Upper lobe of left lung (tissue), 6 donors: ENCODE measurements around the gene SLC2A10. TPM values are rescaled to one million over a fixed set of nuclear protein-coding genes. Genes with fewer than 3 reads are reported as not detected.

Experiments
- ATAC-seq, 2 donors: fragments of 200-7000 bp; cut with Tn5 transposase; one replicate each; pipeline ENCODE4 v1.9.1; 2022; ENCODE audit warnings: mild to moderate bottlenecking in 2 of 2, moderate library complexity in 2 of 2; ENCODE audit not compliant: low FRiP score in 2 of 2
- DNase-seq, 2 donors: peaks; one replicate each; pipeline ENCODE4 v3.0.0-alpha.2; 2019 to 2020
- H3K27ac ChIP-seq, 4 donors: fragments of 200-600 bp; sonication (generic); one replicate each; pipeline ENCODE4 v1.5.1; 2016 to 2019
- H3K27me3 ChIP-seq, 4 donors: fragments of 200-600 bp; sonication (generic); one replicate each; pipeline ENCODE4 v1.5.1; 2017 to 2019
- H3K36me3 ChIP-seq, 4 donors: fragments of 200-600 bp; sonication (generic); one replicate each; pipeline ENCODE4 v1.5.1; 2016 to 2019
- H3K4me1 ChIP-seq, 4 donors: fragments of 200-600 bp; sonication (generic); one replicate each; pipeline ENCODE4 v1.5.1; 2018 to 2019
- H3K4me3 ChIP-seq, 4 donors: fragments of 200-600 bp; sonication (generic); one replicate each; pipeline ENCODE4 v1.5.1; 2017 to 2019; ENCODE audit warnings: mild to moderate bottlenecking in 2 of 4, moderate library complexity in 1 of 4
- H3K9me3 ChIP-seq, 4 donors: fragments of 200-600 bp; sonication (generic); one replicate each; pipeline ENCODE4 v1.5.1; 2018 to 2019
- EP300 ChIP-seq, 4 donors: sonication (generic); formaldehyde crosslinking; IDR thresholded peaks; one replicate each; pipeline ENCODE4 v1.5.1; 2017; ENCODE audit warnings: antibody characterized with exemption in 4 of 4, control low read depth in 2 of 4
- POLR2A ChIP-seq, 4 donors: fragments of 450-650 bp; IDR thresholded peaks; one replicate each; pipeline ENCODE4 v1.5.1; 2016 to 2017; ENCODE audit warnings: antibody characterized with exemption in 4 of 4, mild to moderate bottlenecking in 2 of 4
- POLR2AphosphoS5 ChIP-seq, 2 donors: sonication (generic); formaldehyde crosslinking; IDR thresholded peaks; one replicate each; pipeline ENCODE4 v1.5.1; 2017; ENCODE audit warnings: antibody characterized with exemption in 2 of 2
- WGBS, 2 donors: methylation state at CpG; one replicate each; pipeline ENCODE4 v1.1.5; 2017 to 2018; 5-methylcytosine and 5-hydroxymethylcytosine counted together
- total RNA-seq, 6 donors: library from RNA; depleted of rRNA in 4 of 6; stranded (reverse); fragments of >200 nt in 4 of 6; gene quantifications; one replicate each; pipeline versions ENCODE4 v1.1.0 to v1.2.1, GENCODE V29; 2016 to 2021
- TF ChIP-seq, protein P1 (sequence below), 6 experiments: fragments of 450-650 bp in 4 of 6; fragments of 200-600 bp in 2 of 6; sonication (generic) in 2 of 6; IDR thresholded peaks; one replicate each; pipeline ENCODE4 v1.5.1; 2016 to 2019; ENCODE audit warnings: antibody characterized with exemption in 6 of 6
- donor health status: DM: no; HTN: no; CAD: no; lungs with moderate emphysema.
- donor health status: DM: no; HTN: yes; CAD: no; lungs with severe emphysema.

Gene SLC2A10
- total RNA-seq, 6 donors from 2014 or later = 5.5 to 93.2 (median 13.8) TPM

GRCh38 chr20:46742669-46743045 lies 33.2 kb downstream of the SLC2A10 start:
- Histone ChIP-seq H3K27me3 (no peaks in the 10 kb centered on the region), H3K4me1 (no peaks in the 10 kb centered on the region), H3K36me3 (no peaks in the 10 kb centered on the region), H3K4me3 (no peak overlapping the region), H3K9me3 (no peaks in the 10 kb centered on the region), H3K27ac (no peak overlapping the region)
- 61 to 64% methylated on average over 5 of the region's 5 CpGs for WGBS, 2 donors
- ATAC-seq (no peak), DNase-seq (no peak)
- no peak for TF ChIP-seq POLR2AphosphoS5 (IDR thresholded peaks at IDR 0.05)
- TF ChIP-seq EP300 (IDR thresholded peaks at IDR 0.05) = no peak
- no peak for TF ChIP-seq POLR2A (IDR thresholded peaks at IDR 0.05)
- TF ChIP-seq, protein P1, sequence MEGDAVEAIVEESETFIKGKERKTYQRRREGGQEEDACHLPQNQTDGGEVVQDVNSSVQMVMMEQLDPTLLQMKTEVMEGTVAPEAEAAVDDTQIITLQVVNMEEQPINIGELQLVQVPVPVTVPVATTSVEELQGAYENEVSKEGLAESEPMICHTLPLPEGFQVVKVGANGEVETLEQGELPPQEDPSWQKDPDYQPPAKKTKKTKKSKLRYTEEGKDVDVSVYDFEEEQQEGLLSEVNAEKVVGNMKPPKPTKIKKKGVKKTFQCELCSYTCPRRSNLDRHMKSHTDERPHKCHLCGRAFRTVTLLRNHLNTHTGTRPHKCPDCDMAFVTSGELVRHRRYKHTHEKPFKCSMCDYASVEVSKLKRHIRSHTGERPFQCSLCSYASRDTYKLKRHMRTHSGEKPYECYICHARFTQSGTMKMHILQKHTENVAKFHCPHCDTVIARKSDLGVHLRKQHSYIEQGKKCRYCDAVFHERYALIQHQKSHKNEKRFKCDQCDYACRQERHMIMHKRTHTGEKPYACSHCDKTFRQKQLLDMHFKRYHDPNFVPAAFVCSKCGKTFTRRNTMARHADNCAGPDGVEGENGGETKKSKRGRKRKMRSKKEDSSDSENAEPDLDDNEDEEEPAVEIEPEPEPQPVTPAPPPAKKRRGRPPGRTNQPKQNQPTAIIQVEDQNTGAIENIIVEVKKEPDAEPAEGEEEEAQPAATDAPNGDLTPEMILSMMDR (IDR thresholded peaks at IDR 0.05) = no peak

- Histone ChIP-seq H3K4me1 (no peaks in the 10 kb centered on the region), H3K9me3 (no peaks in the 10 kb centered on the region), H3K36me3 (no peaks in the 10 kb centered on the region), H3K27ac (no peak overlapping the region), H3K27me3 (no peaks in the 10 kb centered on the region), H3K4me3 (no peak overlapping the region)
- no peak for ATAC-seq
- 43 to 46% methylated on average over 5 of the region's 5 CpGs for WGBS, 2 donors
- TF ChIP-seq, protein P1 (IDR thresholded peaks at IDR 0.05) = no peak
- TF ChIP-seq EP300 (IDR thresholded peaks at IDR 0.05) (no peak), POLR2AphosphoS5 (IDR thresholded peaks at IDR 0.05) (no peak), POLR2A (IDR thresholded peaks at IDR 0.05) (no peak)
- no peak for DNase-seq
These were observed 33.6 kb downstream of the SLC2A10 start for GRCh38 chr20:46743088-46743487.

GRCh38 chr20:46746956-46747526 lies 37.6 kb downstream of the SLC2A10 start:
- TF ChIP-seq POLR2A (IDR thresholded peaks at IDR 0.05) = no peak
- TF ChIP-seq POLR2AphosphoS5 (IDR thresholded peaks at IDR 0.05) = no peak
- TF ChIP-seq, protein P1 (IDR thresholded peaks at IDR 0.05) = no peak
- TF ChIP-seq EP300 (IDR thresholded peaks at IDR 0.05) = no peak
- no peaks in the 10 kb centered on the region for H3K9me3 ChIP-seq
- no peaks in the 10 kb centered on the region for H3K27me3 ChIP-seq
- no peak overlapping the region for H3K4me3 ChIP-seq
- peak in 1 of 2 donors; percentile 79 for ATAC-seq
- WGBS, 2 donors = 48 to 49% methylated on average over 7 of the region's 7 CpGs
- no peak overlapping the region for H3K27ac ChIP-seq
- DNase-seq = no peak
- no peaks in the 10 kb centered on the region for H3K4me1 ChIP-seq
- no peaks in the 10 kb centered on the region for H3K36me3 ChIP-seq

DNA sequence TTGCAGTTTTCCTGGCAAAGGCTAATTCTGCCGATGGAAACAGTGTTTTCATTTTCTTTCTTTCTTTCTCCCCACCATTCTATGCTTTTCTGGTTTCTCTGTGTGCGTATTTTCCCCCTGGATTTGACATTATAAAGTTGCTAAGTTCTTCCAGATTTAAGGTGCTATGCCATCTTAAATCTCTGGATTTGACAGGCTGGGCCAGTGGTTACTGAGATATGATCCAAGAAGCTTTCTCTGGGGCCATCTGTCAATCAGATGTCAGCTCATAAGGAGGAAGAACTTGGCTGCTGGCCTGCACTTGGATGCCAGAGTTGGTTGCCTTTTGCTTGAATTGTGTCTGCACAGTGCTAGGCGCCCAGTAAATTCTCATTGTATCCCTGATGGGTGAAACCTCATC lies 39.7 kb downstream of the SLC2A10 start:
- H3K4me1 ChIP-seq = no peaks in the 10 kb centered on the region
- no peak for DNase-seq
- H3K27ac ChIP-seq = no peak overlapping the region
- H3K9me3 ChIP-seq = no peaks in the 10 kb centered on the region
- TF ChIP-seq, protein P1 (IDR thresholded peaks at IDR 0.05) = no peak
- no peak for TF ChIP-seq POLR2A (IDR thresholded peaks at IDR 0.05)
- TF ChIP-seq EP300 (IDR thresholded peaks at IDR 0.05) = no peak
- no peak for TF ChIP-seq POLR2AphosphoS5 (IDR thresholded peaks at IDR 0.05)
- H3K4me3 ChIP-seq = no peak overlapping the region
- no peak for ATAC-seq
- no peaks in the 10 kb centered on the region for H3K27me3 ChIP-seq
- no peaks in the 10 kb centered on the region for H3K36me3 ChIP-seq
- 71 to 77% methylated on average over 3 of the region's 3 CpGs for WGBS, 2 donors

DNA sequence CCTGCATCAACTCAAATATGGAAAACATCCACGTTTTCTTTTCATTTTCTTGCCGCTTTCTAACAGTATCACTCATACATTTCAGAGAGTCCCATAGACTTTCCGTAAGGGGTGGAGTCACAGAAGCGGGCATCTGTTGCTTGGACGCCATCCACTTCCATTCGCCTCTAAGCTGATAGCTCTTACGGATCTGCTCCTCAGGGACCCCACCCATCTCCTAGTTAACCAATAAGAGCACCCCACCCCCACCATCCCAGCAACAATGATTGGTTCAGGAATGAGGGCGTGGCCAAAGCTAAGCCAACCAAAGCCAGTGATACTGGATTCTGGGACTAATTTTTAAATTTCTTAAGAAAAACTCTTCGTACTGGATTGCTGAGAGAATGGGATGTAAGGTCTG lies 42.4 kb downstream of the SLC2A10 start:
- Histone ChIP-seq H3K9me3 (no peaks in the 10 kb centered on the region), H3K36me3 (no peaks in the 10 kb centered on the region), H3K4me1 (no peaks in the 10 kb centered on the region), H3K4me3 (no peak overlapping the region), H3K27me3 (no peaks in the 10 kb centered on the region), H3K27ac (no peak overlapping the region)
- 75 to 77% methylated on average over 9 of the region's 9 CpGs for WGBS, 2 donors
- TF ChIP-seq, protein P1 (IDR thresholded peaks at IDR 0.05) = no peak
- TF ChIP-seq EP300 (IDR thresholded peaks at IDR 0.05) = no peak
- TF ChIP-seq POLR2AphosphoS5 (IDR thresholded peaks at IDR 0.05) = no peak
- TF ChIP-seq POLR2A (IDR thresholded peaks at IDR 0.05) = no peak
- no peak for DNase-seq
- ATAC-seq = no peak
